HG02870 (cell line): ENCODE data around the gene LAMTOR2.

Experiments
- ATAC-seq: cut with Tn5 transposase; IDR thresholded peaks from one replicate; pipeline ENCODE4 v1.9.1; 2021; ENCODE audit warnings: mild to moderate bottlenecking, moderate library complexity; ENCODE audit not compliant: unreplicated experiment

The LAMTOR2 gene

DNA sequence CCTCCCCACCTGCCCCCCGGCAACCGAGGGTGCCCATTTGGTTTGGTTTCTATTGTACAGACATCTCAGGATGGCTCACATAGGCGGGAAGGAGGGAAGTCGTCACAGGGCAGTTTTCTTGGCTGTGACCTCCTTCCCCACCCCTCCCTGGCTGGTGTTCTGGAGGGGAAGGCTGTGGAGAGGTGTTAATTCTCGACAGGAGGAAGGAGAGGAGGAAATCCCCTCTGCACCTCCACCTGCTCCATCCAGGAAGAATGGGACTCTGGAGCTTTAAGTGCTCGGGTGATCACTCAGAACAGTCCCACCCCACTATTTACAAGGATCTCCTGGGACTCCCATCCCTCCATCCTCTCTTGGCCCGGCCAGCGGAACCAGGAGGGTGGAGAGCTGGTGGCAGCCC, 20.1 kb downstream of the LAMTOR2 start:
- ATAC-seq: no peak

DNA sequence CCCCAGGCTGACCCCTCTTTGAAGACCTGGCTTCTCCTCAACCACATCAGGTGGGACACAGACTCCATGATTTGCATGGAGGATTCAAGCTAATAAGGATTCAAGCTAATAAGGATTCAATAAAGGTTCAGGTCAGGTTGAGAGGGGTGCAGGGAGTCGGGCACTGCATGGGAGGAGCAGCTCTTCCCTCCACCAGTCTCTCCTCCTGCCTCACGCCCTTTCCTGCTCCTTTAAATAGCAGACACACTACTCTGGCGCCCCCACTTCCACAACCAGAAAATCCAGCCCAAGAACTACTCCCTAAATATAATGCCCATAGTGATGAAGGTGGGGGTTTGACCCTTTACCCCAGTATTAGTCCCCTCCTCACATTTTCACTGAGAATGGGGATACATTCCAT, 20.6 kb downstream of the LAMTOR2 start:
- ATAC-seq: no peak

DNA sequence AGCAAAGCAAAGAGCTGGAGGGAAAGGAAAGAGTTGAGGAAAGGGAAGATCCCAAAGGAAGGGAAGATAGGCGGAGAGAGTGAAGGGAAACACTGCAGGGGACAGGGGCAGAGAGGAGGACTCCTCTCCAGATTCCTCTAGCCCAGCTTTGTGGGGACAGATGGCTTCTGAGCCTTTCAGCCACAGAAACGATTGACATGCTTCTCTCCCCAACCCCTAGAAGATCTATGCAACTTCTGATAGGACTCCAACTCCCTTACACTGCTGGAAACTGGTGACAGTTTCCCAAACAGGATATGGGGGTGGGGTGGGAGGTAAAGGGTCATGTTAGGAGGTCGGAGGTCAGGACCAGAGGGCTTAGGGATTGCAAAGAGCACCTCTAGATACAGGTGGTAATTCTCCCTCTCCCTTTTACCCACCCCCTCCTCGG, 21.2 kb downstream of the LAMTOR2 start:
- ATAC-seq: no peak

DNA sequence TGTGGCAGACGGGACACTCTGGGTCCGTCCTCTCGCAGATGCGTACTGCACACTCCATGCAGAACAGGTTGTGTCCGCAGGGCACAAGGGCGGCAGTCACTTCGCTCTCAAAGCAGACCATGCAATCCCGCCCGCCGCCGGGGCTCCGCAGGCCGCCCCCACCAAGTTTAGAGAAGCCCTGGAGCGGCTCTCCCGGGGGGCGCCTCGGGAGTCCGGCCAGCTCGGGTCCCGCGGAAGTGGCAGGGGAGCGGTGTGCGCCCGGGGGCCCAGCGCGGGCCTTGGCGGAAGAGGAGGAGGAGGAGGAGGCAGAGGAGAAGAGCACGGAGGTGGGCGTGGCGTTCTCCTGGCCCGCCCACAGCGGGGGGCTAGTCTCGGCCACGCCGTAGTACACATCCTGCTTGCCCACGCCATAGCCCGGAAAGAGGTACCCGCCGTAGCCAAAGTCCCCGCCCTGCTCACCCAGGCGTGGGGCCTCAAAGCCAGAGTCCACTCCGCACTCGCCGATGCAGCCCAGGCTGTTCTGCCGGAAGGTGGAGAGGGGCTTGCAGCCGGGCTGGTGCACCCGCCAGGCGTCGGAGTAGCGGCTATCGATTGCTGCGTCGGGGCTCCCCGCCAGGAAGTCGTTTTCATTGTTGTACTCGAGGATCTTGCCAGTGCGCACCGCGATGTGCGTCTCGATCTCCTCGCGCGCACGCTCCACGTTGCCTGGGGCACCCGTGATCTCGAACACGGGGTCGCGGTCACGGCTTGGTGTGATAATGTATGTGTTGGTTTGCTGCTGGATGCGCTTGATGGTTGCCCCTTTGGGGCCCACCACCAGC, 22.2 kb downstream of the LAMTOR2 start:
- no peak for ATAC-seq

DNA sequence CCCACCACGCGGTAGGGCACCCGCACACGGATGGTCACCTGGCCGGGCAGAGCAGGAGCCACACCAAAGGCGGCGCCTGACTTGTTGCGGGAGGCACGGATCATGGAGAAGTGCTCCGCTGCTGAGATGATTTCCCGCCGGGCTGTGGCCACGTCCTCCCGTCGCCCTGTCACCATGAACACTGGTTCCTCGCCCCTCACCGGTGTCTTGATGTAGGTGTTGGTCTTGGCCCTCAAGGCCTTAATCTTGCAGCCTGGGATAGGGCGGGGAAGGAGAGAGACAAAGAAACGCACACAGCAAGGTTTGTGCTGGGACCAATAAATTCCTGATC, 22.8 kb downstream of the LAMTOR2 start:
- ATAC-seq: no peak

DNA sequence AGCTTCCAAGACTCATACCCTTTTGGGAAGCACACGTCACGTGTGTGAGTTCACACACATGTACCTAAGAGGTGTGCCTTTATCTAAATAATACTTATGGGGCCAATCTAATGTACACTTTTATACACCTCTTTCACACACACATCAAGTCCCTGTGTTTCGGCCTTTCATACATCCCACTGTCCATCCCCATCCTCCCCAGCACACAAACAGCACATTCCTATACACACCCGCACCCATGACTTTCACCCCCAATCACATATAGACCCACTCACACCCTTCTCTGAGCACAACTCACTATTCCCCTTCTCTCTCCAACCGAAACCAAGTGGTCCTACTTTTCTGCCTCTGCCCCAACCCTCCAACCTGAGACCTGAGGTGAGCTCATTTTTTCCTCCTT, 24.1 kb downstream of the LAMTOR2 start:
- no peak for ATAC-seq

DNA sequence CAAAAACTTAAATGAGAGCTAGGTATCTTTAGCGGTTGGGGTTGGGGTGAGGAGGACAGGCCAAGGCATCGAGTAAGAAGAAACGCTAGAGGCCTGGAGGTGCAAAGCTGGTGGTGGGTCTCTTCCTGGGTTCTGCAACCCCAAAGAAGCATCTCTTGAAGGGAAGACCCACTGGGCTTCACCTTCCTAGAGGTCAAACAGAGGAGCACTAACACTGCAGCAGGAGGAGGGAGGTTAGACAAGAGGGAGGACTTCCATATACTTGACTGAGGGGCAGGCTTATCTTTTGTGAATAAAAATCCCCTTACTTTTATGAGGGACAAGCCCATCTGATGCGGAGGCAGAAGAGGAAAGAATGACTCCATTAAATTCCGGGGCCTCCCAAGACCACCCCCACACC, 25.2 kb downstream of the LAMTOR2 start:
- ATAC-seq: no peak

DNA sequence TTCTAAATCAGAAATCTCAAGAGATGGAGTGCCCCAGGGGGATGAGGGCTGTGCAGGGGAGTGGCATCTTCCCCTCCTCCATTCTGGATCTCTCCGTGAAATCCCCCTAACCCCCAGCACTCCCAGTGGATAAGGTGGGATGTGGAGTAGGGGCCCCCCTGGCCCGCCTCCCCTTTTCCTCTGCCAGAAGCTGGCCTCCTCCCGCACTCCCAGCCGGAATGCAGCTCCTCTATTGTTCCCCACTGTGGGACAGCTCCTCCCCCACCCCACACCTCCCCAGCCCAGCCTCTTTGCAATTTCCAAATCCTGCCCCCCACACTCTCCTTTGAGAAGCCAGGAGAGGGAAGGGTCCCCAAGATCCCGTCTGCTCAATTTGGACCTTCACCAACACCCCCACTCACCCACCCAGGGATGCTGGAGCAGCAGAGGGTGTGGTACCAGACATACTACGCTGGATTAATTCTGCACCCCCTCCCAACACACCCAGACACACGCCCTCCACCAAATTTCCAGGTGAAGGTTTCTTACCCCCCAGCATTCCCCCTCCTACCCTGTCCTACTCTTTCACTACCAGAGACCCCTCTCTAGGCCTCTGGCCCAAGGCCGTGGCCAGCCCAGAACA, 25.8 kb downstream of the LAMTOR2 start:
- no peak for ATAC-seq

DNA sequence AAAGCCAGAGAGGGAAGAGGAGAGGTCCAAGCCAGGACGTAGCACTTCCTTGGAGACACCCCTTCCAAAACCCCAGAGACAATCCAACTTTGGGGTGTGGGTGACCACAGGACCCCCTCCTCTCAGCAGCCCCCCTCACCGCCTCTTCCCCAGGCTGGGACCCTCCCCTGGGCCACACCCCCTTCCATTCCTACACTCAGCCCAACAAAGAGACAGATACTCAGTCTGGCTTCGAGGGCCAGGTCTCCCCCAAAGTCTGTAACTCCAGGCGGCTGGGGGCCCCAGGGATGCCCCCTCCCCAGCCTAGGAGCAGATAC, 26.2 kb downstream of the LAMTOR2 start:
- ATAC-seq: no peak

DNA sequence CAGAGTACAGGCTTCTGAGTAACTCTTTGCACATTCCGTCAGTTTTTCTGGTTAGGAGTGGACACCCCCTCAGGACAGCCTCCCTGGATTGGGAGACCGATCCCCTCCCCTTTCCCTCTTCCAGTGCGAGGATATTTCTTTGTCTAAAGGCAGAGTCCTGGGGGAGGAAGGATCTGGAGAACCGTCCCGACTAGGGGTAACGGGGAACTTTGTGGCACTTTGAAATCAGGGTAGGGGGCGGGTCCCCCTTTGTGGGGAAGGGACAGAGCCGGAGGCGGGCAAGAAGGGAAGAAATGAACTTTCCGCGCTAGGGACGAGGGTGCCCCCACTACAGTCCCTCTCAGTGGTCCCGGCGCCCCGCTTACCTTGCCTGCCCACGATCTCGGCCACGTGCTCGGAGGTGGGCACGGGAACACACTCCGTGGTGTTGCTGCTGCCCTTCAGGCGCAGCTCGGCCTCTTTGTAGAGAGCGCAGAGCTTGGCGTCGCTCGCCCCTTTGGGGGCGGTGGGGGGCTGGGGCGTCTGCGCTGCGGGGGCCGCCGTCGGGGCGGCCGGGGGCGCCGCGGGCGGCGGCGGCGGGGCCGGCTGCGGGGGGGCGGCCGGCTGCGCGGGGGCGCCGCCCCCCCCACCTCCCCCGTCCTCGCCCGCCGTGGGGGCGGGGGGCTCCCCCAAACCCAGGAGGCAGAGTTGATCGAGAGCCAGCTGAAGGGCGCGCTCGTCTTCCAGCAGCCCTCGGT, 26.8 kb downstream of the LAMTOR2 start:
- no peak for ATAC-seq

DNA sequence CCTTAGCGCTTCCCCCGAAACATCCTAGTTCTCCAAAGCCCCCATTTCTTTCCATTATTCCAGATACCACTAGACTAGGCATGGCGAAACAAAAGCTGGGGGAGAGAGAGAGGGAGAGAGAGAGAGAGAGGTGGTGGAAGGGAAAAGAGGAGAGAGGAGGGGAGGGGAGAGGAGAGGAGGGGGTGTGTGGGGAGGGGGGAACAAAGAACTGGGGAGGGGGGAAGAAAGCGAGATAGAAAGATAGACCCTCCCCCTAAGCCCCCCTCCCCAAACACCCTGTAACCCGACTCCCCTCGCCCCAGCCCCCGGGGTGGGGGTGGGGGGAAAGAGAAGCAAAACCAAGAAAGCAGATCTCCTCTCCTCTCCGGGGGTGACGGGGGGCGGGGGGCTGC, 27.3 kb downstream of the LAMTOR2 start:
- no peak for ATAC-seq

DNA sequence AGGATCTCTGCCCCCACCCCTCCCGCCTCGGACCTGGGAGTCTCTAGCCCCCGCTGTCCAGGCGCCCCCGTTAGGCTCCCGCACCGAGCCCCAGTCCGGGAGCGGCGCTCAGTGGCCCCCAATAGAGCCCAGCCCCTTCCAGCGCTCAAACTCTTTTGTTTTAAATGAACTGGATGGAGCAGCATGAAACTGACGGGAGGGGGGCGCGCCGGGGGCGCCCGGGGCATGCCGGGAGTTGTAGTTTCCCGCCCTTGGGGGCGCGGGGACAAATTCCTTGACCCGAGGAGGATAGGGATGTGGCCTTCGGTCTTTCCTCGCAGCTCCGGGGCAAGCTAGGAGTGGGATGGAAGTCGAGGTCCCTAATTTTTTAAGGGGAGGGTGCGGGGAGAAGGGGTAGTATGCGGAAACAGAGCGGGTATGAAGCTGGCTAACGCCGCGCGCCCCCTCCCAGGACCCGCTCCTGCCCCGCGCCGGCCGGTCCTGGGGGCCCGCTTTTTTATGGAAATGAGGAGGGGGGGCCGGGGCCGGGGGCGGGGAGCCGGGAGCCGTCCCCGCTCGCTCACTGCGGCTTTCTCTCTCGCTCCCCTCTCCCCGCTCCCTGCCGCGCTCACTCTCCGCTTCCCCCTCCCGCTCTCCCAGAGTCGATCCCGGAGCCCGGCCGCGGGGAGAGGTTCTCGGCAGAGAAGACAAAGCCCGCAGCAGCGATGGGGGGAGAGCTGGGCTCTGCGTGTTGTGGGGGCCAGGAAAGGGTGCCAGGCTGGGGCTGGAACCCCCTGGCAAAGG, 27.9 kb downstream of the LAMTOR2 start, which contains the start of gene MEX3A:
Gene MEX3A, minus strand, starts transcription at position 157 of the 783 bp plus-strand sequence. CDS start 467 bp downstream, outside the sequence.
- no peak for ATAC-seq

DNA sequence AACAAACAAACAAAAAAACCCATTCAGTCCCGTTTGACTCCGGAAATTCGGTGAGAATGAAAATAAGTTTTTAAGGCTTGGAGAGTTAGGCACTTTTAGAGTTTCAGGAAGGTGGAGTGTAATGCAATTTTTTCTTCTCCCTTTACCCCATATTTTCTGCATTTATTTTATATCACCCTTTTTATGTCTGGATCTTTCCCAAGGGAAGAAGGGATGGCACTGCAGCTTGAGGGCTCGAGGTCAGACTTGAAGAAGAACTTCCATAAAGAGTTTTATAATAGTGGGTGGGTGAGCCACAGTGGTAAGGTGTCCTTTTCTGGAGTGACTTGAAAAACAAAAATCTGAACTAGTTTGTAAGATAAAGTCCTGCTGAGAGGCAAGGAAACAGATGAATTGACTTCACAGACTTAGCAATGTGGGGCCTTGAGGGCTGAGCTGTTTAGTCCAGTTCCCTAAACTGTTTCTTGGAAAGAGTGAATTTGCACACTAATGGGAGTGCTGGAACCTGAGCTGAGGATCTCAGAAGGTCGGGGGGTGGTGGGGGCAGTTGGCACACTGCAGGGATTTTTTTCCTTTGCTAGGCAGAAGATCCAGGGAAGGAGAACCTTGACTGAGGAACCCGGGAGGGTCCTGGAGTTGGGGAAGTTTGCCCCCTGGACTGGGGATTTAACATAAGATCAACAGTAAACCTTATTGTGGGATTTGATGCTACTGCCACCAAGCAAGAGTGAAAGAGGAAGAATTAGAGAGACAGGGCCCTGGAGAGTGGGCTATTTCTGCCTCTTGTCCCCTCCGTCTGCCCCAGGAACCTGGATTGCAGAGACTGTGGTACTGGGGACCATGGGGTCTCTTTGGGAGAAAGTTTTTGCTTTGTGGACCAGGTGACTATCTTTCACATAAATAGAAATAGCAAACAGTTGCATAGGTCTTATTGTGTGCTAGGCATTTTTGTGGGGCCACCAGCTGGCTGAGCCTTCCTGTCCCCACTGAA, 29.5 kb downstream of the LAMTOR2 start:
- ATAC-seq: no peak

DNA sequence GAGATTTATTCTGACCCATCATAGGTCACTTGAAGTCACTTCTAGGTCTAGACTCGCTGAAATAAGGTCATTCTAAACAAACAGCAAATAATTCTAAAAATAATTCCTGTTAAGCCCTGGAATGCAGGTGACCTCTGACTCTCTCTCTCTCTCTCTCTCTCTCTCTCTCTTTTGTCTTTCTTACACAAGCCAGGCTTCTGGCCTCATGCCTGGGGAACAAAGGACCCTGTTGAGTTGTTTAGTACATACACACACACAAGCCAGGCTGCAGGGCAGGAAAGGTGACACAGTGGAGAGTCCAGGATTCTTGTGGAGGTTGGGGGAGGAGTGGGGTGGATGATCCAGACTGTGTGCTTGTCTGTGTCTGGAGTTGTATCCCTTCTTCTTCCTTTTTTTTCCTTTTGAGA, 31.7 kb downstream of the LAMTOR2 start:
- ATAC-seq: no peak

DNA sequence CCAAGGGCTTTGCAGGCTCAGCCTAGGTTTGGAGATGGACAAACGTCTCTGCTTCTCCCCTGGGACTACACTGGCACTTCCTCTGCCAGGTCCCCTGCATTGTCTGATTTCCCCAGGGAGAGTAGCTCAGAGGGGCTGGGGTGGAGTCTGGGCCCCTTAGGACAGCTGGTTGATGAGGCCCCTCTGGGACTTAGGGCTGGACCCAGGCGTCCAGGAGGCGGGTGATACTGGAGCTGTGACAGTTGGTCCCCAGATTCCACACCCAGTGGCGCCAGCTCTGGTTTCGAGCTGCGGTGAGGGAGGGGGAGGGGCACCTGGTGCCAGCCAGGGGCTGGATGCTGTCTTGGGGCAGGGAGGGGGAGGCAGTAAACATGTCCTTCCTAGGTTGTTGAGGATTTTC, 35.1 kb downstream of the LAMTOR2 start:
- no peak for ATAC-seq

DNA sequence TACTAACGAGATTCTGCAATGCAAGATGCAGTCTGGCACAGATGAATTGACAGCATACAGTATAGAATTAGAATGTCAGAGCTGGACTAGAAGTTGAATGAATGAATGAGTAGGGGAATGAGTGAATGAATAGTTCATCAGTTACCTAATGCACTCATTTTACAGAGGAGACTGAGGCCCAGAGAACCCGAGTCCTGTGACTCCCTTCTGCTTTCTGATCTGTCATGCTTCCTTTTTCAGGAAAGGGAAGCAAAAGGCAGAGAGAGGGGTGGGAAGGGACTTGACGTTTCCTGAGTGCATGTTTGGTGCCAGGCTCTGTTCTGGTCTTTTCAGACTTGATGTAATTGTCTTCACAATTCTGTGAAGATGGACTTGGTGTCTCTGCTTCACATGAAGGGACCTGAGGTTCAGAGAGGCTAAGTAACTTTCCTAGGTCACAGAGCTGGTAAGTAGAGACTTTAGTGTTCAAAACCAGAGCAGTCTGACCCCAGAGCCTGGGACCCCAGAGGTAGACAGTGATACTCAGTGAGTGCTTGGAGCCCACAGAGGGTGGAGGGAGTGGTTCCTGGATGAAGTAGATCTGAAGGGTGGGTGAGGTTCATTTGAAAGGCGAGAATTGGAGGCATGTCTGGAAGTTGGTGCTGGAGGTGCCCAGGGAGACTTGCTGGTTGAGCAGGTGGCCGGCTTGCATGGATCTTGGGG, 35.7 kb downstream of the LAMTOR2 start:
- ATAC-seq: no peak

DNA sequence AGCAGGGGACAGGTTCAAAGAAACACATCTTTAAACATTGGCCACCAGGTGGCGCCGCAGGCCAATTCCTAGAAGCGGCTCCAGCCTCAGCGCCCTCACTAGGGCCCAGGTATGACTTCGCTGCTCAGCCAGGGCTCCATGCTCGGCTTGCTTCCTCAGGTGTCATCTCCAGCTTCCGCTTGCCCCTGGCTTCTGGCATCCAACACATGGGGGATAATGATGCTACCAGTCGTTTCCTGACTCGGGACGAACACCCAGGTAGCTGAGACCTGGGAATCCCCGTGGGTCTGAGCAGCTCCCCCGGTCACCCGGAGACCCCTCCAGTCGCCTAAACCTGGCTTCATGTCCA, 36.2 kb downstream of the LAMTOR2 start:
- ATAC-seq: no peak

DNA sequence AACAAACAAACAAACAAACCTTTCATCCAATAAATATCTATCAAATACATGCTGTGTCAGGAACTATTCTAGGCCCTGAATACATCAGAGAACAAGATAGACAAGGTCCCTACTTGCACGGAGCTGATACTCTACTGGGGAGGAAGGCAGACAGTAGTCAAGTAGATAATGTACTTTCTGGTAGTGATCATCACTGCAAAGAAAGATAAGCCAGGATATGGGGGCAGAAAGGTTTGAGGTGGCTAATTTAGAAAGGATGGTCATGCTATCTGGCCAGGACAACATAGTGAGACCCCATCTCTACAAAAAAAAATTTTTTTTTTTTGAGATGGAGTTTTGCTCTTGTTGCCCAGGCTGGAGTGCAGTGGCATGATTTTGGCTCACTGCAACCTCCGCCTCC, 37.0 kb downstream of the LAMTOR2 start:
- ATAC-seq: no peak

DNA sequence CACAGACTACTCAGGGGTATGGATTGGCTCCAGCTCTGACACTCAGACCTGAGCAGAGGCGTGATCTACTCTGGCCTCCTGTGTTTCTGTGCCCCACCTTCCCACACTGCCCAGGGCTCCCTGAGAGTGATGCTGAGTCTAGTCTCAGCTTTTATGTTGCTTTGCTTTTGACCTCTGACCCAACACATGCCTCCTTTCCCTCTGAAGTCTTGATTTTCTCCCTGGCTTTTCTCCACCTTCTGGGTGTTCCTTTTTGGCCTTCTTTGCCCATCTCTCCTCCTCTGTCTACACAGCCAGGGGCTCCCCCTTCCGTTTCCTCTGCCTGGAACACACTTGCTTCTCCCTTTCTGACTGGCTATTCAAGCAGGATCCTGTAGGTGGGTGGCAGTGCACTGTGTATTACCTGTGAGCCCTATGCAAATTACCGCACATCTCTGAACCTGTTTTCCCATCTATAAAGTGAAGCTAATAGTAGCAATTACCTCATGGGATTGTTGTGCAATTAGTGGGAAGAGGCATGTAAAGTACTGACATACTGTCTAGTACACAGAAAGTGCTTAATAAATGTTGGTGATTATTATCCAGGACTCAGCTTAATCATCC, 41.4 kb downstream of the LAMTOR2 start:
- ATAC-seq: no peak
